GM18870 (cell line): Measurements from ENCODE around the gene NCOA7.
"Not testable (repeated sequence)": the region's sequence is repeated elsewhere in the genome, so short reads cannot be mapped to it uniquely, and the experiment has no call there.

Source experiments
- ATAC-seq: cut with Tn5 transposase; IDR thresholded peaks from one replicate; pipeline ENCODE4 v1.9.1; 2021; ENCODE audit warnings: moderate library complexity; ENCODE audit not compliant: unreplicated experiment

The NCOA7 gene

DNA sequence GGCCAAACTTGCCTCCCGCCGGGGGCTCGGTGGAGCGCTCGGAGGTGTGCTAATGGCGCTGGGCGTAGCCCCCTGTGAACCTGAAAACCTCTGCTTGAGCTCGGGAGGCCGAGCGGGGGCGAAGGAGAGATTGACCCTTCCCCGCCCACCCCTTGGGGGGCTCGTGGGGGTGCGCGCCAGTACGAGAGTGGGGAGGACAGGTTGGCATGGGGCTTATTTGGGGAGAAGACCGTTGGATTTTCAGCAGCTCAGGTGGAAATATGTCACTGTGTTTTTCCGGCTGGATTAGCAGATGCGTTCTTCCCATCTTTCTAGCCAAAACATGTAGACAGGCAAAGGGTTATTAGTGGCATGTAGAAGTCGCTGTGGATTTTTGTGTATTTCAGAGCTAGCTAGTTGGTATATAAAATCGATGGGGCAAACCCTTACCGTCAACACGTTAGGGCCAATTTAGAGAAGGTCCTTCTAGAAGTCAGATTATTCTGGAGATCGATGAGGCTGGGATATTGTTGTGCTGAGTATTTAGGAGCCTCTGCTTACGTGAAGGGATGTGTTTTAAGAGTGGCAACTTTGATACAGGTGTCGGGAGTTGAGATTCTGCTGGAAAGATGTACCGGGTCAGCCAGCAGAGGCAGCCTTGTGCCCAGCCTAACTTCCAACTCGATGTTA lies 525 bp downstream of the NCOA7 start:
- peak; percentile 40 for ATAC-seq

DNA sequence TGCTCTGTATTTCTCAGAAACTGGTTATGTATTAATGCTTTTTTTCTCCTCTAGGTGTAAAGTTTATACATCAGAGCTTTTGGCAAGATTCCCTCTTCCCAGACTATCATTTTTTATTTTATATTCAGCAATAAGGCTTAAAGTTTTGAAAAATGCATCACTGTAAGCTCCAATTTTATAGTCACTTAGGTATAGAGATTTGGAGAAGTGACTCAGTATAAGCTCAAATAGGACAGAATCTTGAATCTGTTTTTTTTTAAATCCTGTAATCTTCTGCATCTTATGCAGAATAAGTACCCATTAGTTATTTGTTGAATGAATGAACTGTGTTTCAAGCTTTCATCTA lies 1.0 kb downstream of the NCOA7 start:
- ATAC-seq = no peak

DNA sequence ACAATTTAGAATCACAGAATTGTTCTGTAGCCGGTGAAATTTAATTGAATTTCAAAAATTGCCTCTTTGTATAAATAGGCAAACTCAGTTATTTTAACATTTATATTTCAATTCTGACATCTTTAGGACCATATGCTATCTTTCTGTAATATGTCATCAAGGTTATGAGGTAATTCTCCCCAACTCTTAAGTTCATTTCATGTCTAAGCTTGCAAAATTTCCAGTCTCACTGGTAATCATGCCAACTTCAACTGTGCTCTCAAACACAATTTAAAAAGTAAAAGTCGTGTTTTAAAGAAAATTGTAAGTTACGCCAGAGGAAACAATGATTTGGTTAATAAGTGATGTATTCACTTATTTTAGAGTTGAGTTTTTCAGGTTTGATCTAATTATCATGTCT lies 1.4 kb downstream of the NCOA7 start:
- no peak for ATAC-seq

DNA sequence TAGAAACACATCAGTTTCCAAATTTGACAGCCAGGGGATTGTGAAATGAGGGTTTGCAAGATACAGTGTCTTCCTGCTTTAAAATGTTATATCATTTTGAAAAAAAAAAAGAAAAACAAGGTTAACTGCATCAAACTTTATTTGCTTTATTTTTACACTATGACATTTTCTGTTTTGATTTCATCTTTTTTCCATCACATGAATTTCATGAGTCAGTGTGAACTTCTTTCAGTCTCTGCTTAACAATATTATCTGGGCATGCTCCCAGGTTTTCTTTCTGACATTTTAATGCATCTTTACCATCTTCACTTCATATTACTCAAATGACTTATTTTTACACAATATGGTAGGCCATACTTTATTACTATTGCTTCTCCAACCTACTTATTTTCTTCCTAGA lies 1.9 kb downstream of the NCOA7 start:
- ATAC-seq = no peak

DNA sequence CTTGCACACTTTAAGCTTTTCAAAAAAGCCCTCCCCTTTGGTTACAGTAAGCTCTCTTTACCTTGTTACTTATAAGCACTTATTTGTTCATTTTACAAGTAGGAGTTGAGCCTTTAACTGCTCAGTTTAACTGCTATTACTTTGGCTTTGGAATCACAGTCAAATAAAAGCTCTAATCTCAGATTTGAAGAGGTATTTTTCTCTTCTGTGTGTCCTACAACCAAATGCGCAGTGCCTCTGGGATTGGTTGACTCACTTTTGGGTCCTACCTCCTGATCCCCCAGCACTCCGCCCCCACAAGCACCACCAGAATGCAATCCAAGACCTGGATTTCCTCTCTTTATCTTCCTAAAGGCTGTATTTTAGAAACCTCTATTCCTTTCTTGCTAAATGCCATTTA lies 2.5 kb downstream of the NCOA7 start:
- no peak for ATAC-seq

DNA sequence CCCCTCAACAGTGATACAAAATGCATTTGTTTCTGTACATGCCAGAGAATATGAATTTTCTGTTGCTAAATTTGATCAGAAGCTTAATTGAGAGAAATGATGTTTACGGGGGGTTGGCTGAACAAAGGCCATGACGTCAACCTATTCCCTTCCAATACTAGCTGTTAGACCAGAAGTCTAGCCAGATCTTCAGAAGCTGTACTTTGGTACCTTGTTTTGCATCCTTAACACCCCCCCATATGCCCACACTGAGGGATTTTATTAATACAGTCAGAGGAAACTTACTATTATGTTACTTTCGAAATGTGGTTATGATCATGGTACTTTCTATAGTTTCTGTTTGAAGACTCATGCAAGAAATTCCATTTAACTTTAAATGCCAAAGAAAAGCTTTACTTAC lies 3.1 kb downstream of the NCOA7 start:
- ATAC-seq = no peak

DNA sequence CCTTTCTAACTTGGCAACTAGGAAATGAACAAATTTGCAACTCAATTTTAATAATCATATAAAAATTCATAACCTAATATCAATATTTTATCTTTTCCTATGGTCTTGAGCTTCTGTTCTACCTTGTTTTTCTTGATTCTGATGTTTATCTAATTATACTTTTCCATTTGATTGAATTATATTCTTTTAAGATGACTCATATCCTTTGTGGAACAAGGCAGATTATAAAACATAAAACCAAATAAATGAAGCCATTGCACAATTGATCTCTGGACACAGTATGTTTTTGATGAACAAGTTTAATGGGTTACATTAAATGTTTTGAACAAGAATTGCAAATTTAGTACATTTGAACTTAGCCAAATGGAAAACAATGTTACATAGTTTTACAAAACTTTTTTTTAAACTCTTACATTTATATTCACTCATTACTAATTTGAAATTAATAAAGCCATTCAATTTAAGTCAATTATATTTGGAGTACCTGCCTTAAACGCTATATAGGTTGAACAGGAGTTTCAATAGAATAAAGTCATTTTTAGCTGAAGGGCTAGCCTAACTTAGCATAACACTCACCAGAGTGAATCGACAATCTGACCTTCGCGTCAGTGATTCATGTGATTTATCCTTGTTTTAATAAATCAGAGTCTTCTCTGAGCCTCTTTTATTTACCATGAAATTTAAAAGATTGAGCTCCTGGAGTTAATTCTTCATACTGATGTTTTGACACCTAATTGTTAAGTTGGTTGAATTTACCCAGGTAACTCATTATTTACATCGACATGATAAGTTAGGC lies 3.8 kb downstream of the NCOA7 start:
- no peak for ATAC-seq

DNA sequence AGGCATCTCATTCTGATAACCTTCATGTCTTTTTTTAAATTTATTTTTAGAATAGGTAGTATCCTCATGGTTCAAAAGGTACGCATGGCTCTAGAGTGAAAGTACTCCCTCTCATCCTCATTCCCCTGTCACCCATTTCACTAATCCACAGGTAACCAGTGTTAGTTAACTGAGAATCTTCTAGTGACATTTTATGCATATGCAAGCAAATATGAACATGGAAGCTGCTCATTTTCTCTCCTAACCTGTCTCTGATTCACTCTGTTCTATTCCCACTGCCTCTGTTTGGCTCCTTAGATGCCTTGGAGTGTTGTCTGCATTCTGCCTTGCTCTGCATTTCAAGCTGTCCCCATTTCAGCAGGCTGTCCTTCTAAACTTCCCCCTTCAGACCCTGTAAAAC lies 4.5 kb downstream of the NCOA7 start:
- no peak for ATAC-seq

DNA sequence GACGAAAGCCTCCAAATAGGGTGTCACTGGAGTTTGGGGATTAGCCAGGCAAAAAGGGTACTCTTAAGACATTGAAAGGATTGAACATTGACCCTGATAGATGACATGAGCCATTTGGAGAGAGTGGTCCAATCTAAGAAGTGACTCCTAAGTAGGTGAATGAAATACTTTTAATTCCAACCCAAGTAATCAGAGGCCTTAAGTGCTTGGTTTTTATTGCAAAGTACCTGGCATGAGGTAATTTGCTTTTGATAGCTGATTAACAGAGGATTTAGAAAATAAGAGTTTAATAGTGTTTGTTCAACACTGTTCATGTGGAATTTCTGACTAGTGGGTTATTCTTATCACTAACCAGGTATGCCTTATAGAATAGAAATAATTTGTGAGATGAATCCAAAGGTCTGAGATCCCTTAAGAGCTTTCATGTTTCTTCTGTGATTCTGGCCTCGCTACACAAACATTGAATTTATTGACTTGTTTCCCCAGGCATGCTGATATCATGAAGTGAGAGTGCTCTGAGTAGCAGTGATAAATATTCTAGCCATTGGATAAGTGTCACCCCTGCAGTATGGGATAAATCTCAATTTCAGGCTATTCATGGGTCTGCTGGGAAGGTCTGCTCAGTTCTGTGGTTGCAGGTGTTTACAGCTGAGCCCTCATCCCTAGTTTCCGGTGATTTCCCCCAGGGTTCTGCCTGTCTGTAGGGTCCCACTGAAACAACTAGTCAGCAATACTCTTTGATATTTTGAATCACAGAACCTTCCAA lies 6.5 kb downstream of the NCOA7 start:
- ATAC-seq = no peak

DNA sequence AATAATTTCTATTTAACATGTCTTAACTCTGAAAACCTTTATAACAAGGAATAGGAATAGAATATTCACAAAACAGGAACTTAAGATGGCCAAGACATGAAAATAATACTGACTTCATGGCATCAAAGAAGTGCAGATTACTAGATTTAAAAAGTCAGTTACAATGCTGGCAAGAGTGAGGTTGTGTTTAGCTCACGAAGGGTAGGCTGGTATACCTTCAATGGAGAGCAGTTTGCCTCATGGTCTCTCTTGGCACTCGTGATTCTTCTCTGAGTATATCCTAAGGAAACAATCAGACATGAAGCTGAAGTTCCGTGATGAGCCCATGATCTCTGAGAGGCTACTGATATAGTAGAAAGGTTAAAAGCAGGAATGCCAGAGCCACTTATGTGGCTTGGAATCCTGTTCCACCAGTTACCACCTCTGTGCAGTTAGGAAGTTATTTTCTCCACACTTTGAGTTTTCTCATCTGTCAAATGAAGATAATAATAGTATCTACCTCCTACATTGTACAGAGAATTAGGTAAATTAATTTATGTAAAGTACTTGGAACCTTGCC lies 7.2 kb downstream of the NCOA7 start:
- no peak for ATAC-seq

DNA sequence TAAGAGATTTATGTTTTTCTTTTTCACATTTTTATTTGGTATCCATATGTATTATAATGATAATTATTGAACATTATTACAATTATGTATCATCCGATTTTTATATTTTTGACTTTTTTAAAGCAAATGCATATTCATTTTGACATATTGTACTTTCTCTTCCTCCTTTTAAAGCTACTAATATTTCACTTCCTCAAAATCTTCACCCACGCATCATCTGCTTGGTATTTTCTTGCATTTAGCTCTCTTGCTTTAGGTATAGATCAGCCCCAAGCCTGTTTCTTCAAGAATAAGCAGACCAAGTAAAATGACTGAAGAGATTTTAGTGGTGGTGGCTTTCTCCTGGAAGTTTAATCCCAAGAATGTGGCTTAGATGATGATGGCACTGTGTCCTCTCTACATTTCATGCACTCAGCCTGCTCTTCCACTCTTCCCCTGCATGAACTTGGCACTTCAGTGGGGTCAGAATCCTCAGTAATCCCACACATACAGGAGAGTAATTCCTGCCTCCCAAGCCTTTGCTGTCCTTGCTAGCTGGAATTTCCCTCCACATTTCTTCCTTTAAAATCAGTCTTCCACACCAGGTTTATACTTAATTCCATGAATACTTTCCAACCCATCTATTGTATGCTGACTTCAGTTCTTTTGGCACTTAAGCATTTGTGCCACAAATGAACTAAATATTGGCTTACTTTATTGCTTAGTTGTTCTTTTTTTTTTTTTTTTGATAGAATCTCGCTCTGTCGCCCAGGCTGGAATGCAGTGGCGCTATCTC lies 8.2 kb downstream of the NCOA7 start:
- ATAC-seq = peak; percentile 94

DNA sequence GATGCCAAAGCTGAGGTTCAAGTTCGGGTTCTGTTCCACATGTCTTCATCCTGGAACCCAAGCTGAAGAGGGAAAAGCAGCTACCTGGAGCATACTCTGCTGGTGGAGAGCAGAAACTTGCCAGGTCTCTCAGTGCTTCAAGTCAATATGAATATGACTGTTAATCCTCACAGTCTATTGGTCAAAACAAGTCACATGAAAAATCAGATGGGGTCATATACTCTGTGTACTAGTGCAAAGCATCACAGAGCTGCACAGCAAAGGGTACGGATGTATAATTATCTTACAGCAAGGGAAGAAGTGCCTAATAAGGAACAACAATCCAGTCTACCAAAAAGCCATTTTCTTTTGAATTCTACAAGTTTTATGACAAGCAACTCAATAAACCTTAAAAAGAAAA lies 11.6 kb downstream of the NCOA7 start:
- no peak for ATAC-seq

DNA sequence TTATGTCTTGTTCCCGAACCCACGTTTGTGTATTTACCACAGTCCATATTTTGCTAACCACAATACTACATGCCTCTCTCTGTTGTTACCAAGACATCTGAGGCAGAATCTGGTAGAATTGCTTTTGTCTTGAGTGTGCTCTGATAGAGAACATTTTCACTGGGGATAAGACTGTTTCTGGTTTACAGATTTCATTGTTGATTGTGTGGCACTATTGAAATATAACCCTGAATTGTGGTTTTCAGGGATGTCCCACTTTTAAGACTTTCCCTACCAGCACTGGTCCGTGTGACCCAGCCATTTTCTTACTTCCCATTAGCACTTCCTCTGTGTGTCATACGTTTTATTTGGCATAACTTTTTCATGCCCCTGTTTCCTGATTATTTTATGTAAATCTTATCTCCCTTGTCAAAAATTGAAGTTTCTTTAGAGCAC lies 12.2 kb downstream of the NCOA7 start:
- ATAC-seq = no peak

DNA sequence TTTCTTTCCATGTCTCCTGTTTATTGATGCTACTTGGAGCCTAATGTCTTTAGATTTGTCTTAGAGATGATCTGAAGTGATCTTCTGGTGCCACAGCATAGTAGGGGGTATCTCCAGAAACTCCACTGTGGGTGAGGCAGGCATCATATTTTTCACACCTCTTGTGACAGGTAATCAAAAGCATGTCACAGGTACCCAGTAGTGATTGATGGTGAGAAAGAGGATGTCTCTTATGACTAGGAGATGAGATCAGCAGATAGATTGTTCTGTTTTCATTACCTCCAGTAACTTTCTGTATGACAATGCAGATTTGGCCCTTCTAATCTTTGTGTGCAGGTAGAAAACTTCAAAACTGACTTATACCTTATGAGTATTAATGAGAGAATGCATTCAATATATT lies 13.5 kb downstream of the NCOA7 start:
- ATAC-seq = peak; percentile 66

DNA sequence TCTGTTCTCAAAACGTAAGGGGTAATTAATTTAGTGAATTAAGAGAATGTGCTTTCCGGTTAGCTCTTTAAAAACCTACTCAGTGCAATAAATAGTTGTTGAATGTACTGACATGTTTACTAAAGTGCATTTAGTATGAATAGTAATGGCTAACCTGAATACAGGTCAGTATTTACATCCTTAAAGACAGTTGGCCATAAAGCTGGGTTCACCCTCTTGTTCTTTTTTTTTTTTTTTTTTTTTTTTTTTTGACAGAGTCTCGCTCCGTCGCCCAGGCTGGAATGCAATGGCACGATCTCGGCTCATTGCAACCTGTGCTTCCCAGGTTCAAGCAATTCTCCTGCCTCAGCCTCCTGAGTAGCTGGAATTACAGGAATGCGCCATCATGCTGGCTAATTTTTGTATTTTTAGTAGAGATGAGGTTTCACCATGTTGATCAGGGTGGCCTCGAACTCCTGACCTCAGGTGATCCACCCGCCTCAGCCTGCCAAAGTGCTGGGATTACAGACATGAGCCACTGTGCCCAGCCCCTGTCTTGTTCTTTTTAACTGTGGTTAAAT lies 14.2 kb downstream of the NCOA7 start:
- not testable (repeated sequence) for ATAC-seq

DNA sequence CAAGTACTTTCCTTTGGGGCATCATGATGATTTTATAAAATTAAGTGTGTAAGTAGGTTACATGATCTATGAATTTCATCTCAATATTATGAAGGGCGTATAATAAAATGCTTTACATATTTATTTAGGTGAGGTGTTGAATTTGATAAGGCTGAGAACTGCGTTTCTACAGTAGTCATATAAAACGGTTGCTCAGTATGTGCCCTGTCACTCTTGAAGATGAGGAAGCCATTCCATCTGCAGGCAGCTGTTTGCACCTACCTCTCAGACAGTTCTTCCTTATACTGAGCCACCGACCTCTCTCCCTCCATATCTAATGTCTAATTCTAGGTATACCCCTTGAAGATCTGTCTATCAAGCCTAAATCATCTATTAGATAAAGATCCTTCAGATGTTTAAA lies 16.1 kb downstream of the NCOA7 start:
- ATAC-seq = no peak

DNA sequence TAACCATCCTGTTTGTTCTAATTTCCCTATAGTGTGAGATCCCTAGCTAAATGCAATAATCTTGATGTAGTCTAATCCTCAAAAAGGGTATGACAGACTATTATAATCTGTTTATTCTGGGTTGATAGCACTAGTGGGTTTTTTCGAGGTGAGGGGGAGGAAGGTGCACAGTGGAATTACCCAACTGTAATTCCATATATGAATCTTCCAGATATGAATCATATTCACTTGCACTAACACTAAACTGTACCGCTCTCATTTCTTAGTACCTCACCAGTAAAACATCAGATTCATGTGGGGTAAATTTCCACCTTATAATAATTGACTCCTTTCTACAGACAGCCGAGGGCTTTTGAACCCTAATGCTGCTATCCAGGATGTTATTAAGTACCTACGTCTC lies 16.5 kb downstream of the NCOA7 start:
- peak; percentile 37 for ATAC-seq

DNA sequence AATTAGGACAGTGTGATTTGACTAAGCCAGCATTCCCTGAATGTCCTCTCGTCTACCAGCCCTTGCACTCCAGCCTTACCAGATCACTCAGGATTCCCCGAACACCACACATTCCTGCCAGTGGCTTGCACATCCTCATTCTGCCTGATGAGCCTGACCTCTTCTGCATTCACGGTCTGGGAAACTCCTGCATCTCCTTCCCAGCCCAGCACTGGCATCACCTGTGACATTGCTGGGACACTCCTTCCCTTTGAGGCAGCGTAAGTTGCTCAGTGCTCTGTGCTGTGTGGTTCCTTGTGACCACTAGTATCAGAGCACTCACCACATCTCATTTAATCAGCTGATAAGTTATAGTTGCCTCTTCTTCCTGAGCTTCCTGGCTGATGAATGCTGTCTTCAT lies 17.3 kb downstream of the NCOA7 start:
- no peak for ATAC-seq

DNA sequence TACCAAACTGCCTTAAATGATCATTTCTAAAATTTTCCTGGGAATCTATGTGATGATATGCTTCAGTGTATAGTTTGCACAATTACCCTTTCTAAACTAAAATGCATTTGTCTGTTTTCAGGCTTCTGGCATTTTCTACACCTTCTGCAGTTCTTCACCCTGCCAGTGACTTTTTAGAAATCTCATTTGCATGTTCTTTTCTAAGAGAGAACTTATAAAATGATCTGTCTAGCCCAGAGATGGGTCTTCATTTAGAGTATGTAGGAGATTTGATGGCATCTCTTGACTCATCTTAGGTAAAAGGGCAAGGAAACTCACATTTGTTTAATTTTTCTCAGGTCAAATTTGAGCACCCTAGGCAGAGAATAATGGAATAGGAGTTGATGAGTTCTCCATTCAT lies 17.8 kb downstream of the NCOA7 start:
- no peak for ATAC-seq

DNA sequence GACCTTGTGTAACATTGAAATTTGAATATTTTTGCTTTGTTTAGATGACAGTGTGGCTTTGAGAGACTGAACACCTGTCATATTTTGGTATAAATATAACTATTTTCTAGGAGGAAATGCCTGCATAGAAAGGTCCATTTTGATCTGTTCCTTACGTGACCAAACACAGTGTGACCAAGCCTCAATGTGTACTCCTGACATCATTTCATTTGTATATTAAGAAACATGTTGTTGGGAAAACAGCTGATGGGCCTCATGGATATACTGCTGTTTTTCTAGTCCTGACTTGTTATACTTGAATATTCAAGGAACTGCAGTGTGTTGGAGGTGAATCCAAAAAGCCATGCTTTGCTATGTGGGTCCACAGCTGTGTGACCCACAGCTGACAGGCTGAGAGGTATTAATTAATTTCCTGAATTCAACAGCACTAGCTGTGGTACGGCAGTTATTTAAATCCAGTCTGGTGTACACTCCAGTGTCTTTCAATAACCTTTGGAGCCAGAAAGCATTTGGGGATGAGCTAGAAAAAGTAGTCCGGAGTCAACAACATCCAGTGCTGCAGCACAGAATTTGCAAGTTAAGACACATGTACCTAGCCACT lies 18.9 kb downstream of the NCOA7 start:
- ATAC-seq = no peak
